Measurements from ENCODE around the gene LRRK1.

GRCh38 chr15:100928632-100929280, 9.6 kb downstream of the LRRK1 start:
- no peak for TF ChIP-seq CTCF (IDR thresholded peaks at IDR 0.05)
- no peak for TF ChIP-seq POLR2A (IDR thresholded peaks at IDR 0.05)

Data from uterus (tissue), 2 donors.